GM21526 (cell line): ENCODE results near the gene ESR2.
"Not testable (repeated sequence)": the region's sequence is repeated elsewhere in the genome, so short reads cannot be mapped to it uniquely, and the experiment has no call there.

Experiments
- ATAC-seq: cut with Tn5 transposase; IDR thresholded peaks from one replicate; pipeline ENCODE4 v1.9.1; 2021; ENCODE audit warnings: moderate library complexity; ENCODE audit not compliant: unreplicated experiment, low FRiP score

Gene ESR2

GRCh38 chr14:64170181-64170580 lies 124.0 kb downstream of the ESR2 start:
- peak; percentile 81 for ATAC-seq

- ATAC-seq, result no peak
Measured at GRCh38 chr14:64159588-64159987, 134.6 kb downstream of the ESR2 start.

DNA sequence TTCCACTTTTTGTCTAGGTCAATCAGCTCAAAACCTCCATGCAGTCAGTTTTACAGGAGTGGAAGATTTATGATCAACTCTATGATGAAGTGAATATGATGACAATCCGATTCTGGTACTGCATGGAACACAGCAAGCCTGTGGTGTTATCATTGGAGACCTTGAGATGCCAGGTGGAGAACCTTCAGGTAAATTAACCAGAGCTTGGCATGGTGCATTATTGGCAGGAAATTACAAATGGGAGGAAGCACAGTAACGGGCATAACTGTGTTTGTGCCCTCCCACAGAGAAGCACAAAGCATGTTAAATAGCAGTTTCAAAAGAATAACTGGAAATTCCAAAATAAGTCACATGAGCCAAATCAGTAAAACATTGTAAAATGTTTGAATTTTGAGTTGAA lies 135.6 kb downstream of the ESR2 start:
- ATAC-seq, result no peak

DNA sequence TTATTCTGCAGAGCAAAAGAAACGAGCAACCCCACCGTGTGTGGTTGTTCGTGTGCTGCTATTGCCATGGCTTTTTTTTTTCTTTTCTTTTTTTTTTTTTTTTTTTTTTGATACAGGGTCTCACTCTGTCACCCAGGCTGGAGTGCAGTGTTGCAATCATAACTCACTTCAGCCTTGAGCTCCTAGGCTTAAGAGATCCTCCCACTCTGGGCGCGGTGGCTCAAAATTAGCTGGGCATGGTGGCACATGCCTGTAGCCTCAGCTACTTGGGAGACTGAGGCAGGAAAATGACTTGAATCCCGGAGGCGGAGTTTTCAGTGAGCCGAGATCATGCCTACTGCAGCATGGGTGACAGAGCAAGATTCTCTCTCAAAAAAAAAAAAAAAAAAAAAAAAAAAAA lies 144.2 kb downstream of the ESR2 start:
- ATAC-seq, result no peak

- no peak for ATAC-seq
Measured at GRCh38 chr14:64147126-64147790, 146.9 kb downstream of the ESR2 start.

- ATAC-seq, result no peak
Measured at GRCh38 chr14:64137657-64138290, 156.4 kb downstream of the ESR2 start.

DNA sequence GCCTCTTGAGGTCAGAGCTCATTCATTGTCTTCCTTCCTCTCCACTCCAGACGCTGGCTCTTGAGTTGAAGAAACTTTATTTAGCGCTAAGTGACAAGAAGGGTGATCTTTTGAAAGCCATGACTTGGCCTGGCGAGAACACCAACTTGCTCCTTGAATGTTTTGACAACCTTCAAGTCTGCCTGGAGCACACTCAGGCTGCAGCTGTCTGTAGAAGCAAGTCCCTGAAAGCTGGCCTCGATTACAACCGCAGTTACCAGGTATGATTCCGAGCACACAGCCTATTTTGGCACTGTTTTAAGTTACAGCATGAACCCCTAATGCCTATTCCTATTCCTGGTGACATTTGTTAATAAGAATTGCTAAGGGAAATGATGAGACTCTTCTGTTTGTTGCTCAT lies 167.6 kb downstream of the ESR2 start:
- ATAC-seq, result no peak

DNA sequence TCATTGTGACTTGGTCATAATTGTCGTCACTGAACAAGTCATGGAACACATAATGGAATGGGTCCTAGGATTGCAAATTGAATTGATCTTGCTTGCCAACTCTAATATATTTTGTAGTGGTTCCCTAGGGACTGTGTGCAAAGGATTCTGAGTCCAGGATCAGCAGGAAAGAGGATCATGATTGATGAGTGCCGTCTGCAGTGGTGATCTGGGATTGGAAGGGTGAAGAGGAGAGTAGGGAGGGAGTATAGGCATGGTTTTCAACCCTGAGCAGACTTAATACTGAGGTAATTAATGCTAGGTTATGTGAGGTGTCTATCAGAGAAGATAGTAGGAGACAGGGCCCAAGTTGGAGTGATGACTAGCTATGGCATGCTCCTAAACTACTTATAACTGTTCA lies 168.9 kb downstream of the ESR2 start:
- ATAC-seq, result no peak

GRCh38 chr14:64123241-64123822 lies 170.8 kb downstream of the ESR2 start:
- ATAC-seq, result no peak

DNA sequence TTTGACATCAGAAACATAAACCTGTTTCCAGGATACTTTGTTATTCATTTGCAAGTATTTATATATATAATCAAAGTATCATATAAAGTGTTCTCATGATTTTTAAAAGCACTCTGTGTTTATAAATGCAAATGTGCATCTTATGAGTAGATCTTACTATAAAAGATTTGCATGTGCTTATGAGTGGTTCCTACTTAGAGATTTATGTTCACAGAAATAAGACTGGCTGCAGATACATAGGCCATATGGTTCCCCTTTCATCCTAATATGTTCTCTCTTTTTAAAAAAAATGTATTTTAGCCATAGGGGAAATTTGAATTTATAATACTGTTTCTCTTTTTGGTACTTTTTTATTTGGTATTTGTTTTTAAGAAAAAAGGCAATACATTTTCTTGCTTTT lies 174.2 kb downstream of the ESR2 start:
- no peak for ATAC-seq

- ATAC-seq, result no peak
Measured at GRCh38 chr14:64119500-64119899, 174.7 kb downstream of the ESR2 start.

GRCh38 chr14:64118892-64119291 lies 175.3 kb downstream of the ESR2 start:
- ATAC-seq, result no peak

DNA sequence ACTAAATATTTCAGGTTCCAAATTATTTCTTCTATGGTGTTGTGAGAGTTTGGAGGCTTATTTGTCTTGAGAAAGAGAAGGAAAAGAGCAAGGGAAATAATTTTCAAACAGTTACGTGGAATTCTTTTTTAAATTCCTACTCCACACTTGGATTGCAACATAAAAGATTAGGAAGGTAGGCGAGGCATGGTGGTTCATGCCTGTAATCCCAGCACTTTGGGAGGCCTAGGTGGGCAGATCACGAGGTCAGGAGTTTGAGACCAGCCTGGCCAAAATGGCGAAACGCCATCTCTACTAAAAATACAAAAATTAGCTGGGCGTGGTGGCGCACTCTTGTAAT lies 175.8 kb downstream of the ESR2 start:
- not testable (repeated sequence) for ATAC-seq

GRCh38 chr14:64117671-64118402 lies 176.3 kb downstream of the ESR2 start:
- no peak for ATAC-seq

DNA sequence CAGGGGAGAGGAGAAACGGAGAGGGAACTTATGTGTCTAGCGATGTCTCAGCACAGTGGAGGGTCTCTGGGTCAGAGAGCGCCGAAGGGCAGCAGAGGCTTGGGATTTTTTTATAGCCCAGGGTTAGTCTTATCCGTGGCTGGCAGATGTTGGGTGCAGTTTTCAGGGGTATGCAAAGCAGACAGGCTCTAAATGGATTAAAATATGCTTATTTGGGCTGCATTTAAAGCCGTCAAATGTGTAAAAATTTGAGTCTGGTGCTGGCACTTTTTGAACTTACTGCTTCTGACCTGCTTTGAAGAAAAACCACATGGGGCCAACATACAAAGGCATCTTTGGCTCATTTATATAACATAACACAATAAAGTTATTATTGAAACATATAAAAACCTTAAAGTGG lies 178.8 kb downstream of the ESR2 start:
- ATAC-seq, result no peak

- ATAC-seq, result no peak
Measured at GRCh38 chr14:64114796-64115195, 179.4 kb downstream of the ESR2 start.

DNA sequence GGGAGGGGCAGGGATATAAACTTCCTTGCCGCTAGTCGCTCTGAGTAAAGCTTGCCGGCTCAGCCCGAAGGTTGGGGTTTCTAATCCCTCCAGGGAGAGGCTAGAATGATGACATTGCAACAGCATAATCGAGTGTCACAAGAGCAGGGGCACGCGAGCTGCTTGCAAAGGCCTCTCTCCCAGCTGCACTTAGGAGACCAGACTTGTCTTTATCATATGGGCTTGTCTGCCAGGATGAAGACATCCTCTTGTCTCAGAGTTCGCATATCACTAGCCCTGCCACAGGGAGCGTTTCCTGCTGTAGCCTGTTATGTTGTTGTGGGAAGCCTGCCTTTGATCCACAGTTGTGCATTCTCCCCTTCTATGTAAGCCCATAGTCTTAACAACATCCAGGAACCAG lies 180.0 kb downstream of the ESR2 start:
- no peak for ATAC-seq

GRCh38 chr14:64112867-64113678 lies 181.1 kb downstream of the ESR2 start:
- ATAC-seq, result no peak

DNA sequence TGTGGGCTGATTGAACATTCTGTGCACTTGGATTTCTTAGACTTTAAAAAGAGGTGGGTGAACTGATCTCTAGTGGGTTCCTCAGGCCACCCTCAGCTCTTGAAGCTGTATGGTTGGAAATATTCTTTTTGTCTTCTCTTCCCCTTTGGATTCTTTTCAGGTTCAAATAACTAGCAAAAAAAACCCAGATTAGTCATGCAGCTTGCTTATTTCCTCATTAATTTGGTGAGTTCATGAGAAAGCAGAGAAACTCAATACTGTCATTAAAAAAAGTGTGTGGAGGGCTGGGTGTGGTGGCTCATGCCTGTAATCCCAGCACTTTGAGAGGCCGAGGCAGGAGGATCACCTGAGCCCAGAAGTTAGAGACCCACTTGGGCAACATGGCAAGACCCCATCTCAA lies 183.4 kb downstream of the ESR2 start:
- ATAC-seq, result no peak

DNA sequence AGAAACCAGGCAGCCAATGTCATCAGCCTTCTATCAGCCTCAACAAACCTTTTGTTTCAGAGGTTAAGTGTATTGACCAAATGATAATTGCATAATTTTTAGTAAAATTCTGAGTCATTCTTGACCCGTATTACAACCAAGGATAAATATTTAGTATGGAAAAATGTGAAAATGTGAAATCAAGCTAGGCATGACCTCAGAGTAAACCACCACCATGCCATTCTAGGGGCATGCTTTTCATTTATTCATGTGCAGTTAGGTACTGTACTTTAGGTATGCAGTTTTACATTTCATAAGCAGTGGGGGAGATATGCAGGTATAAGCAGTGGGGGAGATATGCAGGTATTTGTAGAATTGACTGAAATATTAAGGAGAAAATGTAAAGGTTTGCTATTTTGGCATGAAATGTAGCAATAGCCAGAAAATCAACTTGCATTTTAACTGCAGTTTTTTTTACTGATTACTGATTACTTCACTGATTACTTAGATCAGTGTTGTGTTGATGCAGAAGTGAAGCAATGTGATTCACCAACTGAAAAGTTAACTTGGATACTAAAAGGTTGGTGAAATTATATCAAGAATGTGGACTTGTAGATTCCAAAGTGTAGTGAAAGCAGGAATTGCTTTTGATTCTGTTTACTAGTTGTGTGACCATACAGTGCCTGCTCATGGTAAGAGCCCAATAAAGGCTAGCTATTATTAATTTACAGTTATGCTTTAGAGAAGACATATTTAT lies 184.2 kb downstream of the ESR2 start:
- ATAC-seq, result no peak
